ENCODE measurements around the gene TYMP.

DNA sequence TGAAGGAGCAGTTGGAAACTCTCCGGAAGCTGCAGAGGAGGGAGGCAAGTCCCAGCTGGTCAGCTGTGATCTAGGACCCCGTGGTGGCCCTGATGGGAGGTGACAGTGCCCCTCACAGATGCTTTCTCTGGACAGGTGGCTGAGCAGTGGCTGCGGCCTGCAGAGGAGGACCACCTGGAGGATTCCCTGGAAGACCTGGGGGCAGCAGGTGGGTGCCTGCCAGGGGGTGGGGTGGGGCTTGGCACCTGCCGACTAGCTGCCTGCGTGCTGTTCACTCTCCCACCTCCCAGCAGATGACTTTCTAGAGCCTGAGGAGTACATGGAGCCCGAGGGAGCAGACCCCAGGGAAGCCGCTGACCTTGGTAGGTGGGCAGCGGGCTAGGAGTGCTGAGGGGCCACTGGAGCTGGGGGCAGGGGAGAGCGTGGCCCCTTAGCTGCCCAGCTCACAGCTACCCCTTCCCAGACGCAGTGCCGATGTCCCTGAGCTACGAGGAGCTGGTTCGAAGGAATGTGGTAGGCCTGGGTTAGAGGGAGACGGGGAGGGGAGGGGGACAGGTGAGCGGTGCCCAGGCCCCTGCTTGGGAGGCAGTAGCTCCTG, 7.5 kb downstream of the TYMP start:
- TF ChIP-seq FOXP2 (optimal IDR thresholded peaks at IDR 0.05; ENCODE audit: control extremely low read depth, extremely low read length, insufficient read depth), result no peak
- TF ChIP-seq POLR2AphosphoS5 (IDR thresholded peaks at IDR 0.05; ENCODE audit: borderline replicate concordance, low read depth, low read length), result no peak
